GM23338 (cell line): ENCODE results near the gene SDHA. TPM values are rescaled to one million over a fixed set of nuclear protein-coding genes. Genes with fewer than 3 reads are reported as not detected.
"Not testable (repeated sequence)": the region's sequence is repeated elsewhere in the genome, so short reads cannot be mapped to it uniquely, and the experiment has no call there.

Source experiments
- ATAC-seq: fragments of 200-7000 bp; cut with Tn5 transposase; 3 replicates; pipeline ENCODE4 v1.9.1; 2020
- DNase-seq: peaks from one replicate; pipeline ENCODE4 v3.0.0-alpha.2; 2015; ENCODE audit warnings: low spot score
- H2AFZ ChIP-seq: fragments of 200-600 bp; sonication (generic); 2 replicates; pipeline ENCODE4 v1.8.0; 2016; ENCODE audit warnings: antibody characterized with exemption, mild to moderate bottlenecking, moderate library complexity
- H3F3A ChIP-seq: fragments of 200-600 bp; sonication (generic); replicated peaks from 2 replicates; pipeline ENCODE4 v1.8.0; 2017; ENCODE audit warnings: antibody characterized with exemption, mixed run types, low read depth
- H3K27ac ChIP-seq: fragments of 200-600 bp; sonication (generic); 2 replicates; pipeline ENCODE4 v1.6.1; 2016; ENCODE audit warnings: low read depth
- H3K27me3 ChIP-seq: fragments of 200-600 bp; sonication (generic); 2 replicates; pipeline ENCODE4 v1.8.0; 2016; ENCODE audit warnings: mild to moderate bottlenecking, mixed run types, moderate library complexity; ENCODE audit not compliant: insufficient read depth
- H3K36me3 ChIP-seq: fragments of 200-600 bp; sonication (generic); 2 replicates; pipeline ENCODE4 v1.8.0; 2016; ENCODE audit warnings: mild to moderate bottlenecking; ENCODE audit not compliant: insufficient read depth
- H3K4me1 ChIP-seq: fragments of 200-600 bp; sonication (generic); 2 replicates; pipeline ENCODE4 v1.8.0; 2016; ENCODE audit warnings: mild to moderate bottlenecking, moderate library complexity; ENCODE audit not compliant: insufficient read depth
- H3K4me2 ChIP-seq: fragments of 200-600 bp; sonication (generic); 2 replicates; pipeline ENCODE4 v1.7.1; 2017; ENCODE audit warnings: mixed run types
- H3K4me3 ChIP-seq: fragments of 200-600 bp; sonication (generic); 2 replicates; pipeline ENCODE4 v1.6.1; 2016; ENCODE audit warnings: mixed run types
- H3K79me2 ChIP-seq: fragments of 200-600 bp; sonication (generic); replicated peaks from 2 replicates; pipeline ENCODE4 v1.8.0; 2017; ENCODE audit warnings: mild to moderate bottlenecking; ENCODE audit not compliant: insufficient read depth
- H3K9me2 ChIP-seq: fragments of 200-600 bp; sonication (generic); 2 replicates; pipeline ENCODE4 v1.8.0; 2017; ENCODE audit not compliant: insufficient read depth
- H4K20me1 ChIP-seq: fragments of 200-600 bp; sonication (generic); replicated peaks from 2 replicates; pipeline ENCODE4 v1.8.0; 2017; ENCODE audit warnings: mild to moderate bottlenecking; ENCODE audit not compliant: insufficient read depth
- H3K27ac Mint-ChIP-seq: 2 replicates; pipeline ENCODE4 v1.8.0; 2020; ENCODE audit warnings: inconsistent platforms, mild to moderate bottlenecking, moderate library complexity, mixed read lengths
- H3K27me3 Mint-ChIP-seq: 3 replicates; pipeline ENCODE4 v1.8.0; 2022; ENCODE audit warnings: low read depth, mild to moderate bottlenecking, moderate library complexity, mixed read lengths, inconsistent platforms; ENCODE audit not compliant: insufficient read depth, poor library complexity
- H3K36me3 Mint-ChIP-seq: 3 replicates; pipeline ENCODE4 v1.8.0; 2021; ENCODE audit warnings: low read depth, mild to moderate bottlenecking, inconsistent platforms, moderate library complexity, mixed read lengths
- H3K4me1 Mint-ChIP-seq: 3 replicates; pipeline ENCODE4 v1.8.0; 2020; ENCODE audit warnings: mild to moderate bottlenecking, inconsistent platforms, mixed read lengths
- H3K4me3 Mint-ChIP-seq: 3 replicates; pipeline ENCODE4 v1.8.0; 2021; ENCODE audit warnings: moderate library complexity, mild to moderate bottlenecking, inconsistent platforms, mixed read lengths
- H3K9me3 Mint-ChIP-seq: 3 replicates; pipeline ENCODE4 v1.8.0; 2020; ENCODE audit warnings: moderate library complexity, mild to moderate bottlenecking, inconsistent platforms, mixed read lengths
- CTCF ChIP-seq, 2 experiments: fragments of 200-600 bp in 1 of 2; sonication (generic) in 1 of 2; conservative IDR thresholded peaks; 2 replicates each; pipeline versions ENCODE4 v1.5.1 to v1.6.1; 2016 to 2017; ENCODE audit warnings: antibody characterized with exemption in 2 of 2, low read depth in 2 of 2, mild to moderate bottlenecking in 2 of 2, moderate library complexity in 1 of 2
- EZH2 ChIP-seq: fragments of 200-600 bp; sonication (generic); IDR thresholded peaks from one replicate; pipeline ENCODE4 v1.8.0; 2017; ENCODE audit warnings: antibody characterized with exemption, mild to moderate bottlenecking, low read depth; ENCODE audit not compliant: unreplicated experiment
- NANOG ChIP-seq: IDR thresholded peaks from 2 replicates; pipeline ENCODE4 v1.6.1; 2016; ENCODE audit warnings: antibody characterized with exemption, borderline replicate concordance
- STAT1 ChIP-seq: IDR thresholded peaks from one replicate; pipeline ENCODE4 v1.6.1; 2016; ENCODE audit warnings: antibody characterized with exemption; ENCODE audit not compliant: unreplicated experiment
- ZNF114 ChIP-seq: fragments of 250-450 bp; sonication (Bioruptor Pico); IDR thresholded peaks from 2 replicates; pipeline ENCODE4 v1.5.0; 2020; ENCODE audit warnings: mild to moderate bottlenecking, moderate library complexity
- polyA plus RNA-seq: library from polyadenylated mRNA; unstranded; fragments of >200 nt; fragmentation: Nextera tagmentation; extraction: Ambion mirVana; gene quantifications from 2 replicates; pipeline ENCODE4 v1.2.1, GENCODE V29; 2016
- total RNA-seq: library from RNA; depleted of rRNA; stranded (reverse); fragments of >200 nt; shearing (Covaris generic); gene quantifications from 2 replicates; pipeline ENCODE4 v1.2.3, GENCODE V29; 2014

The SDHA gene
- total and polyA plus RNA-seq, 2 experiments from 2014 or later: 62.2 to 70.6 TPM

DNA sequence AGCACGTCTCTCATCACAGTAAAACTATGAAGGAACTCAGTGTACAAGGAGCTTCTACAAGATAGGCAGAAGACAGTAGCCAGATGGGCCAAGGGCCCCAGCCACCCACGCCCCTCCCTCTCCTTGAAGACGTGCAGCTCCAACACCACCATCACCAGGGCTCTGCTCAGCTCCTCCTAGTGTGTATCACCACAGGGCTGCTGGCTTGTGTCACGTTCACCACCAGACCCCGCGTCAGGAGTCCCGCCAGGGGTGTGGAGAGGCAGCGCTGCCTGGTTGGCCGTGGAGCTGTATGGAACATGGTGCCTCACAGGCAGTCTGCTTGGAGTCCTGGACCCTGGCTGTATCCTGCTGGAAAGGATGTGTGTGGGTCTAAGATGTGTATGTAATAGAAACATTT is 32.3 kb downstream of the SDHA start:
- H3K36me3 ChIP-seq: peaks cover 17% of the 10 kb centered on the region
- Mint-ChIP-seq H3K36me3 (peaks cover 73% of the 10 kb centered on the region), H3K9me3 (peaks cover 21% of the 10 kb centered on the region)
- H3K4me2 ChIP-seq, H3F3A ChIP-seq, H3K27me3 Mint-ChIP-seq, H3K4me3 ChIP-seq, DNase-seq, H3K27me3 ChIP-seq, H3K27ac Mint-ChIP-seq, H3K79me2 ChIP-seq, H3K9me2 ChIP-seq, H3K4me3 Mint-ChIP-seq, H3K4me1 Mint-ChIP-seq, H3K4me1 ChIP-seq, H4K20me1 ChIP-seq, H3K27ac ChIP-seq, ATAC-seq, H2AFZ ChIP-seq: not testable (repeated sequence)

GRCh38 chr5:251016-251415 is 32.9 kb downstream of the SDHA start:
- Mint-ChIP-seq H3K9me3 (peaks cover 21% of the 10 kb centered on the region), H3K36me3 (peaks cover 73% of the 10 kb centered on the region)
- H4K20me1 ChIP-seq, H3K27me3 ChIP-seq, H3K9me2 ChIP-seq, H3K4me3 ChIP-seq, DNase-seq, ATAC-seq, H3K27ac Mint-ChIP-seq, H3K79me2 ChIP-seq, H3K4me1 Mint-ChIP-seq, H2AFZ ChIP-seq, H3K4me1 ChIP-seq, H3K27me3 Mint-ChIP-seq, H3K4me3 Mint-ChIP-seq, H3K27ac ChIP-seq, H3K4me2 ChIP-seq, H3F3A ChIP-seq: not testable (repeated sequence)
- peaks cover 17% of the 10 kb centered on the region for H3K36me3 ChIP-seq

DNA sequence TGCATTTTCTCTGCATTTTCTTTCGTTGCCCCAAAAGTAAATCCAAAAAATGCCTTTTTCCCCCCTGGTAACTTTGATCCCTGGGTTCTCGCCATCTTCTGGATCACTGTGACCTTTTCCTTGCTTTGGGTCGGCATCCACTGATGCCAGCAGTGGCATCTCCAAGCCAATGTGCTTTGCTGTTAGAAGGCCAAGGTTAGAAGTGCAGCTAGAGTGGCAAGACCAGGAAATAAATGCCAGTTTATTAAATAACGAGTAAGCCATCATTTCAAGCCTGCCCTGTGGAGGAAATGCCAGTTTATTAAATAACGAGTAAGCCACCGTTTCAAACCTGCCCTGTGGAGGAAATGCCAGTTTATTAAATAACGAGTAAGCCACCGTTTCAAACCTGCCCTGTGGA is 33.4 kb downstream of the SDHA start:
- H3K4me2 ChIP-seq, DNase-seq, H3F3A ChIP-seq, H3K4me1 Mint-ChIP-seq, H3K4me3 Mint-ChIP-seq, H3K4me3 ChIP-seq, H3K9me2 ChIP-seq, H3K27ac ChIP-seq, H4K20me1 ChIP-seq, H3K4me1 ChIP-seq, H3K27ac Mint-ChIP-seq, H2AFZ ChIP-seq, H3K27me3 ChIP-seq, ATAC-seq, H3K27me3 Mint-ChIP-seq, H3K79me2 ChIP-seq: not testable (repeated sequence)
- peaks cover 17% of the 10 kb centered on the region for H3K36me3 ChIP-seq
- Mint-ChIP-seq H3K9me3 (peaks cover 23% of the 10 kb centered on the region), H3K36me3 (peaks cover 73% of the 10 kb centered on the region)

DNA sequence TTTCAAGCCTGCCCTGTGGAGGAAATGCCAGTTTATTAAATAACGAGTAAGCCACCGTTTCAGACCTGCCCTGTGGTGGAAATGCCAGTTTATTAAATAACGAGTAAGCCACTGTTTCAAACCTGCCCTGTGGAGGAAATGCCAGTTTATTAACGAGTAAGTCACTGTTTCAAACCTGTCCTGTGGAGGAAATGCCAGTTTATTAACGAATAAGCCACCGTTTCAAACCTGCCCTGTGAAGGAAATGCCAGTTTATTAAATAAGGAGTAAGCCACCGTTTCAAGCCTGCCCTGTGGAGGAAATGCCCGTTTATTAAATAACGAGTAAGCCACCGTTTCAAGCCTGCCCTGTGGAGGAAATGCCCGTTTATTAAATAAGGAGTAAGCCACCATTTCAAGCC is 33.9 kb downstream of the SDHA start:
- ATAC-seq, H3K4me2 ChIP-seq, H2AFZ ChIP-seq, H3K27me3 ChIP-seq, H3K27ac Mint-ChIP-seq, H4K20me1 ChIP-seq, H3K27ac ChIP-seq, H3K4me3 Mint-ChIP-seq, H3K27me3 Mint-ChIP-seq, DNase-seq, H3K9me2 ChIP-seq, H3K4me3 ChIP-seq, H3K79me2 ChIP-seq, H3K4me1 ChIP-seq, H3F3A ChIP-seq, H3K4me1 Mint-ChIP-seq: not testable (repeated sequence)
- Mint-ChIP-seq H3K9me3 (peaks cover 26% of the 10 kb centered on the region), H3K36me3 (peaks cover 73% of the 10 kb centered on the region)
- H3K36me3 ChIP-seq: peaks cover 15% of the 10 kb centered on the region

DNA sequence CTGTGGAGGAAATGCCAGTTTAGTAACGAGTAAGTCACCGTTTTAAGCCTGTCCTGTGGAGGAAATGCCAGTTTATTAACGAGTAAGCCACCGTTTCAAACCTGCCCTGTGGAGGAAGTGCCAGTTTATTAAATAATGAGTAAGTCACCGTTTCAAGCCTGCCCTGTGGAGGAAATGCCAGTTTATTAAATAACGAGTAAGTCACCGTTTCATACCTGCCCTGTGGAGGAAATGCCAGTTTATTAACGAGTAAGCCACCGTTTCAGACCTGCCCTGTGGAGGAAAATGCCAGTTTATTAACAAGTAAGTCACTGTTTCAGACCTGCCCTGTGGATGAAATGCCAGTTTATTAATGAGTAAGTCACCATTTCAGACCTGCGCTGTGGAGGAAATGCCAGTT is 34.4 kb downstream of the SDHA start:
- Mint-ChIP-seq H3K4me1 (no peaks in the 10 kb centered on the region), H3K4me3 (no peak overlapping the region), H3K27me3 (peaks cover 5% of the 10 kb centered on the region), H3K36me3 (peaks cover 73% of the 10 kb centered on the region), H3K9me3 (peaks cover 30% of the 10 kb centered on the region), H3K27ac (no peak overlapping the region)
- H3K36me3 ChIP-seq: peaks cover 17% of the 10 kb centered on the region
- no peaks in the 10 kb centered on the region for H3K4me1 ChIP-seq
- H3F3A ChIP-seq: no peaks in the 10 kb centered on the region; the same call in 1 of the 2 replicates
- no peak overlapping the region for H3K4me3 ChIP-seq
- ATAC-seq (no peak), DNase-seq (no peak)
- H3K4me2 ChIP-seq: no peak overlapping the region
- H4K20me1 ChIP-seq: no peaks in the 10 kb centered on the region
- H3K79me2 ChIP-seq: no peaks in the 10 kb centered on the region
- no peaks in the 10 kb centered on the region for H3K9me2 ChIP-seq
- H2AFZ ChIP-seq: no peak overlapping the region
- H3K27me3 ChIP-seq: no peaks in the 10 kb centered on the region
- no peak overlapping the region for H3K27ac ChIP-seq
- TF ChIP-seq NANOG (no peak), CTCF (conservative IDR thresholded peaks at IDR 0.05; ENCODE audit: low read depth in 2 of 2) (no peak), EZH2 (no peak), ZNF114 (CRISPR knock-in tag) (no peak), STAT1 (no peak)
